PFSK-1 (cell line): ENCODE measurements around the gene GGA3.
A peak's percentile ranks its signal among the peaks of the same experiment; 100 is the strongest.

Experiments used
- FOXP2 ChIP-seq: optimal IDR thresholded peaks from 2 replicates; pipeline ENCODE3; 2011; ENCODE audit warnings: borderline replicate concordance, control low read depth, inconsistent platforms; ENCODE audit not compliant: insufficient read depth; ENCODE audit errors: extremely low read length, extremely low read depth
- POLR2AphosphoS5 ChIP-seq: IDR thresholded peaks from 2 replicates; pipeline ENCODE4 v1.6.1; 2012; ENCODE audit warnings: low read depth, mild to moderate bottlenecking, control low read depth, low read length, moderate library complexity
- REST ChIP-seq, 2 experiments: IDR thresholded peaks; 2 replicates each; pipeline versions ENCODE4 v1.6.1 to v1.8.0; 2011 to 2012; ENCODE audit warnings: low read depth in 2 of 2, low read length in 2 of 2, control low read depth in 1 of 2, inconsistent platforms in 1 of 2, mild to moderate bottlenecking in 1 of 2, moderate library complexity in 1 of 2; ENCODE audit not compliant: insufficient read depth in 1 of 2
- SIN3A ChIP-seq: IDR thresholded peaks from 2 replicates; pipeline ENCODE4 v1.6.1; 2012; ENCODE audit warnings: mild to moderate bottlenecking, low read length, moderate library complexity, borderline replicate concordance; ENCODE audit not compliant: insufficient read depth
- TAF1 ChIP-seq: IDR thresholded peaks from 2 replicates; pipeline ENCODE4 v1.6.1; 2012; ENCODE audit warnings: low read length, control low read depth, borderline replicate concordance; ENCODE audit not compliant: insufficient read depth

DNA sequence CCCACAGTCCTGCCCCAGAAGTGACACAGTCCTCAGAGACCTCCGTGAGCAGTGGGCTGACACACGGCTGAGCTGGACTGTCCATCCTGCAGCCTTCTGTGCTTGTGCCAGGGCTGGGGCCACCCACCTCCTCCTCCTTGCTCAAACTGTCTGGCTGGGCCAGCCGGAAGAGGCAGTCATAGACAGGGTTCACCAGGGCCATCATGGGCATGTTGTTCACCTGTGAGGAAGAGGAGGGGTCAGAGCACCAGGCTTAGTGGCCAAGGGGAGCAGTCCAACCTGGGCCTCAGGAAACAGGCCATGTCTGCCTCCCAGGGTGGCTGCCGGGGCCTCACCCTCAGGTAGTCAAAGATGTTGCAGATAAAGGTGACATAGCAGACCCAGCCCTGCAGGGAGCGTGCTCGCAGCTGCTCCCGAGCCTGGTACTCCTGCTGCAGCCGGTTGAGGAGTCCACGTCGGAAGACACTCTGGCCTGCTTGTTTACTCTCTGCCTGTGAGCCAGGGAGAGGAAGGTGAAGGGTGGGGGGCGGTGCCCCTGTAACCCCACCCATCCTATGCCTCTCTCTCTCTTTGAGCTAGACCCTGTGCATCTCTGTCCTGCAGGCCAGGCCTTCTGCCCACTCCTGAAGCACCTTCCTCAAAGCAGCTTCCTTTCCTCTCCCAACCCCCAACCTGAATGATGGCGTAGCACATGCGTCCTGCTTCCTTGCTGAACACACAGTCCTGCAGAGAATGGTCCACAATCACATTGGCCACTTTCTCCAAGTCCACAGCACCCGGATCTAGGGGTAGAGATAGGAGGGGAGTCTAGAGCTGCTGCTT, 6.2 kb upstream of the GGA3 start:
- no peak; the same call in 1 of the 2 replicates for TF ChIP-seq POLR2AphosphoS5
- no peak for TF ChIP-seq SIN3A
- no peak for TF ChIP-seq TAF1
- TF ChIP-seq REST (IDR thresholded peaks at IDR 0.05; ENCODE audit: insufficient read depth in 1 of 2, low read depth in 2 of 2, low read length in 2 of 2) = no peak
- peak; percentile 20 for TF ChIP-seq FOXP2
